Fibroblast of skin of left quadriceps (primary cell): ENCODE measurements around the gene ARTN.

Experiments
- DNase-seq, 2 experiments: peaks; one replicate each; pipeline ENCODE4 v3.0.0-alpha.2; 2013; ENCODE audit warnings: low read depth in 2 of 2

Gene ARTN

DNA sequence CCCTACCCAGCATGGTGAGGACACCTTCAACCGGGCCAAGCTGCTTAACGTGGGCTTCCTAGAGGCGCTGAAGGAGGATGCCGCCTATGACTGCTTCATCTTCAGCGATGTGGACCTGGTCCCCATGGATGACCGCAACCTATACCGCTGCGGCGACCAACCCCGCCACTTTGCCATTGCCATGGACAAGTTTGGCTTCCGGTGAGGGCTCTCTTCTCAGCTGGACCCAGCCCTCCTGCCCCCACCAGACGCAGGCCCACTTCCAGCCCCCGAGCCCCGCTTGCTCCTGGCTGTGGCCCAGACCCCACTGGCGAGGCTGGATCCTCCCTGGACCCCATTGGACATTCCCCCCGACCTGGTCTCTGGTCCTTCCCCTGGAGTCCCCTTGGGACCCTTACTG, 51.3 kb downstream of the ARTN start:
- DNase-seq: no peak

DNA sequence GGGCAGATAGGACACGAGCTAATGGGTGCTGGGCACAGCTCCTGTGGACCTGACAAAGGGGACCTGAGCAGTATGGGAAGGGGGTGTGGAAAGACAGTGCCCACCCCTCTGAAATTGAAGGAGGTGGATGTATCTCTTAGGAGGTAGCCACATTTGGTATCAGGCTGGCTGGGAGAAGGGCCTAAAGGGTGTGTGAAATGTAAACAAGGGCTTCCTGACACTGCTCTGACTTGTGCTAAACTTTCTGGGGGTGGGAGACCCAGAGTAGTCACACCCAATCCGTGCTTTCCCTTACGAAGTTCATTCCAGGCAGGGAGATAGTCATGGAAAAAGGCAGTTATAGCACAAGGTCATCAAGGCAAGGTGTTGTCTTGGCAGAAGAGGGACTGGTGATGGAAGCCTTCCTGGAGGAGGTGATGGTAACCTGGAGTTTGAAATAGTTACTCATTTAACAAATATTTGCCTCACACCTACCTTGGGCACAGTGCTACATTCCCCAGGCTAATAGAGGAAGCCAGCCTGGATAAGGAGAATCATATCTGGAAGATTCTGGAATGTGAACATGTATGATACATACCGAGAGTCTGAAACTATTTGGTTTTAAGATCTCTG, 52.5 kb downstream of the ARTN start:
- no peak for DNase-seq

DNA sequence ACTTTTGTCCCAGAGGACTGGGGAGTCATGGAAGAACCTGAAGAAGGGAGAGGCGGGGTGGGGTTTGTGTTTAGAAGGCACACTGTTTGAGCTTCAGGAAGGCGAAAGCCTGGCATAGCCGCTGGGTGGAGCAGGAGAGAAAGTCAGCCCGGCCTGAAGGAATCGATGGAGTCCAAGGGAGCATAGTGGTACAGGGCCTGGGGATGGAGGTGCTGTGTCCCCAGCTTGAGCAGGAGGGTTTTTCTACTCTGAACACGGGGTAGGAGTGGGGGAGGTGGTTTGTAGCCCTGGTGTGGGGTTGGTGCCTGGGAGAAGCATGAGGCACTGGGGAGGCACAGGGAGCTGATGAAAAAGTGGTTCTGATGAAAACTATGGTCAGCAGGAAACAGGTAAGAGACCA, 53.1 kb downstream of the ARTN start:
- no peak for DNase-seq
